HG02678 (cell line): ENCODE data around the gene NLN.
A peak's percentile ranks its signal among the peaks of the same experiment; 100 is the strongest.
"Not testable (repeated sequence)": the region's sequence is repeated elsewhere in the genome, so short reads cannot be mapped to it uniquely, and the experiment has no call there.

Source experiments
- ATAC-seq: cut with Tn5 transposase; IDR thresholded peaks from one replicate; pipeline ENCODE4 v1.9.1; 2021; ENCODE audit warnings: mild to moderate bottlenecking, moderate library complexity; ENCODE audit not compliant: unreplicated experiment

The NLN gene

DNA sequence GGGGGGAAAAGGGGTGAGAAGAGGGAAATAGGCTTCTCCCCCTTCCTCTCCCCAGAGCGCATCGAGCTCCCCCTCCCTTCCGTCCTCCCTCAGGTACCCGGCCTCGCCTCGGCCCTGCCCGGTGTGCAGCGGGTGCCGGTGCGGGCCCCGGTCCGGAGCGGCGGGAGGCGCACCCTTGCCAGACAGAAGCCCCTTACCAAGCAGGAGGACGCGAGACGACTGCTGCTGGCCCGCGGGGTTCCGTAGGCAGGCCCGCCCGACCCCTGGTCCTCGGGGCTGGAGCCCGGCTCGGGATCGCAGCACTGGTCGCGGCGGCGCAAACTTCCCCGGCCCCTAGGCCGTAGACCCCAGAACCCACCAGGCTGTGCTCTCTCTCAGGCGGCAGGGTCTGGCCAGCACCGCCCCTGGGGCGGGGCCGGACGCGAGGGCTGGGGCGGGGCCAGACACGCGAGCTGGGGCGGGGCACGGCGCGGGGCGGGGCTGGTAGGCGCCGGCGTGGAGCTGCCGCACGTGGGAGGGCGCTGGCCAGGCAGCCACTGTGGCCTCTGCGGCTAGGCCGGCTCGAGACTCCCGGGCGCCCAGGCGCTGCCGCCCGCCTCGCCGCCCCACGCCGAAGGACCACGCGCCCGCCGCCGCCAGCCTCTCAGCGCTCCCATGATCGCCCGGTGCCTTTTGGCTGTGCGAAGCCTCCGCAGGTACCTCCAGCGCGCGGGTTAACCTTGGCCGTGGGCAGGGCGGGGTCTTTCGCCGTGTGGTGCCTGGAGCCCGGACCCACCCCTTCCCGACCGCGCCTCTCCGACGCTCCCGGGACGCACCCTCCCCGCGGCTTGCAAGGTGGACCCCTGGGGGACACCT, at the start of gene NLN, which contains the start of gene SGTB:
NLN (plus strand) TSS at position 486 of the 855 bp plus-strand sequence; CDS start at position 655, 169 bp downstream.
SGTB (minus strand) TSS at position 390 of the 855 bp plus-strand sequence. CDS start 1,302 bp downstream, outside the sequence.
- ATAC-seq = peak; percentile 90

DNA sequence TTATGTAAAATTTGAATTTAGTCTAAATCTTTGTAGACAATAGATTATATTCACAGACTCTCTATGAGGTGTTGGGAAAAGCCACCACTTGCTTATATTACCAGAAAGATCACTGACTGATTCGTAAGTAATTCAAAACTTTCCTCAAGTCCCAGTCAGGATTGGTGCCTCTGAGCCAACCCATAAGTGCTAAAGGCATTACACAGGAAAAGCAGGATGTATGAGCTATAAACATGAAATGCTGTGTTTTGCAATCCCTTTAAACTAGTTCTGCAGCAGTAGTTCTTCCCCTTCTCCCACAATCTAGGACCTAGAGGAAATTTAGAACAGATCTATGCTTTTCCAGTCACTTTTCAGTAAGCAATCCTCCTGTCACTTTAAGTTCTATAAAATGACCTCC, 49.2 kb upstream of the NLN start:
- ATAC-seq = no peak

DNA sequence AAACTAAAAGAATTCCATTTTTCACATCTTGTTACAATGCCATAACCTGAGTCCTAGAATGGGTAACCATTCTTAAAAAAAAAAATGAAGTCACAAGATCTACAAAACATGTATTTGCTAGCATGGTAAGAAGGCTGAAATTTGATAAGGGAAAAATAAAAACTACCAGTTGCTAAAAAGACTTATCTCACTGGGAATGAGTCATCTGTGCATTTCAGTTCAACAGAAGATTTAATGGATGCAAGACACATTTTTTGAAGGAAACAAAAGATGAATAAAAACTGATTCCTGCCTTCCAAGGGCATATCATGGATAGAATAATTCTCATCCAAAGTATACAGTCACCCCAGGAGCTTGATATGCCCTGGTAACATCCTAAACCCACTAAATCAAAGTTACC, 47.3 kb upstream of the NLN start:
- no peak for ATAC-seq

DNA sequence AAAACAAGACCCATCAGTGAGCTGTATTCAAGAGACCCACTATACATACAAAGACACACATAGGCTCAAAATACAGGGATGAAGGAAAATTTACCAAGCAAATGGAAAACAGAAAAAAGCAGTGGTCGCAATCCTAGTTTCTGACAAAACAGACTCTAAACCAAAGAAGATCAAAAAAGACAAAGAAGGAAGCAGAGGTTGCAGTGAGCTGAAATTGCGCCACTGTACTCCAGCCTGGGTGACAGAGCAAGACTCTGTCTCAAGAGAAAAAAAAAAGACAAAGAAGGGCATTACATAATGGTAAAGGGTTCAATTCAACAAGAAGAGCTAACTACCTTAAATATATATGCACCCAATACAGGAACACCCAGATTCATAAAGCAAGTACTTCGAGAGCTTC, 45.9 kb upstream of the NLN start:
- not testable (repeated sequence) for ATAC-seq

DNA sequence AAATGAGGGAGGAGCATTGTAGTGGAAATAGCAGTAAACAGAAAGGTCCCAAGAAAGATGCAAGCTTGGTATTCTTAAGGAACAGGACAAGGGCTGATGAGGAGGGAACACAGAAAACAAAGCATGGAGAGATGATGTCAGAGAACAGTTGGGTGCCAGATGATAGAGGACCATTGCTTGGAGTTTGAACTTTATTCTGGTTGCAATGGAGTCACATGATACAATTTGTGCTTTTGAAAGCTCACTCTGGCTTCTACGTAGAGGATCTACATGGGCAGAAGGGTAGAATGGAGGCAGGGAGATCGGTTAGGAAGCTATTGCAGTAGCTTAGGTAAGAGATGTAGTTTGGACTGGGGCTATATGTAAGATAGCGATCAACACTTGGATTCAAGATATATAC, 39.9 kb upstream of the NLN start:
- ATAC-seq = no peak

DNA sequence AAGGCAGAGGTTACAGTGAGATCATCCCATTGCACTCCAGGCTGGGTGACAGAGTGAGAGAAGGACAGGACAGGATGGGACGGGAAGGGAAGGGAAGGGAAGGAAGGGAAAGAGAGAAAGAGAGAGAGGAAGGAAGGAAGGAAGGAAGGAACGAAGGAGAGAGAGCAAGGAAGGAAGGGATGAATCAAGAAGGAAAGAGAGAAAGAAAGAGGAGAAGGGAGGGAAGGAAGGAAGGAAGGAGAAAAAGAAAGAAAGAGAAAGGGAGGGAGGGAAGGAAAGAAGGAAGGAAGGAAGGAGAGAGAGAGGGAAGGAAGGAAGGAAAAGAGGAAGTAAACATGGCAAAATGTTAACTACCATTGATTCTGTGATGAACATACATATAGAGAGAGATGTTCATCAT, 28.9 kb upstream of the NLN start:
- ATAC-seq = no peak

DNA sequence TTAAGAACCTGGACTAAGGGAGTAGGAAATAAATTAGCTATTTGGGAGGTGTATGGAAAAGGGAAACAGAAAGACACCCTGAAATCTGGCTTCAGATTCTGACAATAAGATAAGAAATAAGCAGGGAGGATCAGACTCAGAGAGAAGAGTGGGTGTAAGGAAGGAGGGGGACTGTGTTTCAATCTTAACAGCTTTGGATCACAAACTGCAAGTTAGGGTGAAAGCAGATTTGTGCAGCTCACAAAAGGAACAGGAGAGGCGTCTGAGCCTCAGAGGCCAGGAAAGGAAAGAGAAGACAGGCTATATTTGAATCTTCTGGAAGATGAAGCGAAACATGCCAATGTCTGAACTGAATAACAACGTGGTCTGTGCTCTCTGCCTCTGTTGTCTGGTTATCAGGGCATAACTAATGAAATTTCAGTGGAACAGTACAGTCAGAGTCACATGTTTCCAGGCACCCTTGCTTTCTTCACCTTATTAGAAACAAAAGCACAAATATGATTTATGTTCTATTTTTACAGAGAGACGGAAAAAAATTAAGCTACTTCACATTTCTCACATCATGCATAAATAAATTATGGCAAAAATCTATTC, 26.7 kb upstream of the NLN start:
- ATAC-seq = peak; percentile 43

DNA sequence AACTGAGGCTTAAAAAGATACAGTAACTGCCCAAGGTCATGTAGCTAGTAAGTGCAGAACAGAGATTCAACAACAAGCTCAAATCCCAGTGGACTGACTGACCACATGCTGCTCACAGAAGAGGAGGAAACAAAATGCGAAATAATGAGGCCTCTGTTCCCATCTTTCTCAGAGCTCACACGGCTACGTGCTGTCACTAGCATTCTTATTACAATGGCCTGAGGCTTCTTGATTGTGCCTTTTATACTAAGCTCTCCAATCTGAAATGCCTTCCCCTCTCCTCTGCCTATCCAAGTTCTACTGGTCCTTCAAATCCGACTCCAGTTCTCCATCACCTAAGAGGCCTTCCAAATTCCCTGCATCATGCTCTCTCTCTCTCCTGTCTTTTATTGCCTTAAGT, 26.1 kb upstream of the NLN start:
- ATAC-seq = no peak

DNA sequence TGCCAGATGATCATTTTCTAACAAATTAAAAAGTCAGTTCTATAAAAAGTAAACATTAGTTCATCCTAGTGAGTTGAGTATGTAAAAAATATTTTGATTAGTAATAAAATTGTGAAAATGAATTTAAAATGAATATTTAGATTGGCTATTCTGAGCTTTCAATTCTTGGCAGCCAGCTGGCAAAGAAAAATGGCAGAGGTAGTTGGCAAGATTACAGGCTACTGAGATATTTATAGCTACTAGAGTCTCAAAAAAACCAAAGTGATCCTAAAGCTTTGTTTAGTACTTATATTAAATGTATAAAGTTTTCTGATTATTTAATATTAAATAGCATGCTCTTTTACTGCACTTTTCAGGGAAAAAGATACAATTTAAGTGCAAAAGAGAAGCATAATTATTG, 25.1 kb upstream of the NLN start:
- no peak for ATAC-seq

DNA sequence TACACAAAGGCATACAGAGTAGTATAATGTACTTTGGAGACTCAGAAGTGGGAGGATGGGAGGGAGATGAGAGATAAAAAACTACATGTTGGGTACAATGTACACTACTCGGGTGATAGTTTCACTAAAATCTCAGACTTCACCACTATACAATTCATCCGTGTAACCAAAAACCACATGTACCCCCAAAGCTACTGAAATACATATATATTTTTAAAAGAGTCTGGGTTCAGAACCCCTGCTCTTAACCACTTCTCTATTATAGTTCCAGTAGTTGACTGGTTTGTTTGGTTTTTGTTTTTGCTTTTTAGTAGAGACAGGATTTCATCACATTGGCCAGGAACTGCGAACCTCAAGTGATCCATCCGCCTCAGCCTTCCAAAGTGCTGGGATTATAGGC, 22.7 kb upstream of the NLN start:
- ATAC-seq = no peak

DNA sequence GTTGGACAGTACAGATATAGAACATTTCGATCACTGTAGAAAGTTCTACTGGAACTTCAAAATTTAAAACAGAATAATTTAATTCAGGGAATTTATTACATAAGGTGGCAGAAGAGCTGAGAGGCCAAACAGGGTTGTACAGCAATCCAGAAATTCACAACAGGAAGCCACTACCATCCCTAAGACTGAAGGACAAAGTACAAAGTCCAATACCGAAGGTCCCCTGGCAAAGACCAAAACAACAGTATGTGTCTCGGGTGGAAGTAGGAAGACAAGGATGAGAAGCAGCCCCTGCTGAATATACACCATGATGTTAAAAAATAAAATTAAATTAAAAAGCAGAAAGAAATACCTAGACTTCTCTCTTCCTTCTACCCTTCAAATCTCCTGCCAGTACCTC, 20.0 kb upstream of the NLN start:
- ATAC-seq = no peak

DNA sequence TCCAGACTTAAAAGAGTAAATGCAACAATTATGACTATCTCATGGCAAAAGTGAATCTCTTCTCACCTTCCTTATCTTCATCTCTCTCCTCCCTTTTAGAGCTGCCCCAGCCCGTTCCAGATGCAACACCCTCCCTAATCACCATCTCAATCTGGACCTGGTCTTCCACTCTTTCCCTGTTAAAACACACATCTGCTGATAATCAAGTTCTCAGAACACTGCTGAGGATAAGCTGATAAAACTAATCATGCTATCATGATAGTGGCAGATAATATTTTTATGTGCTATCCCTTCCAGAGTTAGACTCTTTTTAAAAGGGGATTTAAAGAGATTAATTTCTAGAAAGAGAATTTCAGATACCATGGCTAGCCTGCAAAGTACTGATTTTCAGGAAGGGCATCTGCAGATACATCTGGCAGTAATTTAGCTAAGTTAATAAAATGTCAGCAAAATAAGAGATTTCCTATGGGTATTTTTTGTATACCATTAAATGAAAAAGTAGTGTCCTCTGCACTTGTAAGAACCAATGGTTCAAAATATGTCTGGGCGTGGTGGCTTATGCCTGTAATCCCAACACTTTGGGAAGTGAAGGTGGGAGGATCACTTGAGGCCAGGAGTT, 17.3 kb upstream of the NLN start:
- no peak for ATAC-seq

DNA sequence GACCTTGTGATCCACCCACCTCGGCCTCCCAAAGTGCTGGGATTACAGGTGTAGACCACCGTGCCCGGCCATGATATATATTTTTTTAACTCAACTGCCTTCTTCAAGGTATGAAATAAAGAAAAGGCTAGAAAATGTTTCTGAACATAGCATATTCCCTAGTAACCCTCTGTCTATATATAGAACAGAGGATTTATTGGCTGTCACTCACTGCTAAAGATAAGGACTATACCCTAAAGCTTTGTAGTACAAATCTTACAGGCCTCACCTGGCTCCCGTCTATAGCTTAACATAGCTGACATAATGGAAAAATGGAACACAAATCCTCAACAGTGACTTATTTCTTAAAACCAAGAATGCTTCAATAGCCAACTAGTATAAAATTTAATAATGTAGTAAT, 14.3 kb upstream of the NLN start:
- ATAC-seq = no peak

DNA sequence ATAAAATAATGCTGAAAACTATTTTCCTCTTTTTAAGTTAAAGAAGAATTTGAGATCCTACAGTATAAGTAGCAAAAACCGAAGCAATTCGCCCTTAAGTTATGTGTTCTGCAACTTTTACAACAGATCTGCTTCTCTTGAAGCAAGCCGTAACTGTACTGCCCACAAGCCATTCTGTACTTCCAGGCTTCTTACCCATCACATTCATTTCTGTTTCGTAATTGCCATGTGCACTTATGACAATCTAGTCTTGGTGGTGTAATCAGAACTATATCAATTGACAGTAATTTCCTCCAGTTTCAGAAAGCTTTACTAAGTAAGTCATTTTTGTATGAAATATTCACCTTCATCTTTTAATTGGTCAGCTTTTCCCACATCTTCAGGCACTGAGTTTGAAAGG, 13.9 kb upstream of the NLN start:
- ATAC-seq = no peak

DNA sequence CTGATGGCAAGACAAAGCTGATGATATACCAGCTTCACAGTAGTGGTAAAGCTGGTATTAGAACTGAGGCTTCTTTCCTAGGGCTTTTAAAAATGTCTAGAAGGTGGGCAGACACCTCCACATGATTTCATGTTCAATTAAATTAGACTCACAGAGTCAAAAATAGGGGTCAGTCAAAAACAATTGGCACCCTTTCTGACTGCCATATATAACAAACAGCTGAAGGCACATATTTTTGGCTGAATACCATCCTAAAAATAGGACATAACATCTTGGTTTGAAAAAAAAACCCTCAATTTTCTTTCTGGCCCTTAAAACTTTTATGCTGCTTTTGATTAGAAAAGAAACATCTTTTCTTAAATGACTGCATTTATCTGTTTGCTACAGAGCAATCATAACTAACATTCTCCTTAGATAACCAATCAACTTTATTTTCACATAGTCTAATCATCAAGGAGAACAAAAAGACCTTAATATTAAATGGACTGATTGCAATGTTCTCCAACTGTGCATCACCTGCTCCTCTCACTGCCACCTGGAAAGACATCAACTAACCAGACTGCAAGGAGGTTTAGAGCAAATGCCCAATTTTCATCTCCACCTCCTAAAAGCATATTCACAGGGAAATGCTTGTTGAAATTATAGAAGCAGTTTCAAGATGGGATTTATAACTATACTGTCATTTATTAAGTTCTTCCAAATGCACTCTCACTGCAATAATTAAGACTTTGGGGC, 3.3 kb upstream of the NLN start:
- ATAC-seq = no peak

DNA sequence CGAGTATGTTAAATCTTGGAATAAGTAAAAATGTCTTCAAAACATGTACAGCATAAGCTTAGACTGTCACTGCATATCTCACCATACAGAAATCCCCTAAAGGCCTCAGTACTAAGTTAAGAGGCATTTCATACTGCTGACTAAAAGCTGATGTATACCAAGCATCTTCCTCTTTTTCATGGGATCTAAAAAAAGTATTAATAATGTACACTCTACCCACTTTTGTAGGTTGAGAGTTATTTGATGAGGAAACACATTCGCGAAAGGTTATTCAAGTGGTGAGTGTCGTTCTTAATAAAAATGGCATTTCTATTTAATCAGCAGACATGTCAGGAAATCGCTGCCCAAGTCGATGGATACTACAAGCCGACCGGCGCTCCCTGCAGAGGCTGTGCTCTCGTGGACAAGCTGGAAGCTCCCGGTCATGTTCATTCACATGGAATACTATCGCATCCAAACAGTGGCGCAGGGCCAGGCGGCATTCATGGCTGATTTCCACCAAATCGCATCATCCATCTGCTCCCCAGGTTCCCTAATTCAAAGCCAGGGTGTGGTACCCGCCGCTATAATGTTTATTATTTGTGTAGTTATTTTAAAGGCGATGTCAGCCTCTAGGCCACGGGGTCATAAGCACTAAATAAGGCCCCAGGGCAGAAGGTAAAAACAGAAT, 820 bp upstream of the NLN start:
- peak; percentile 23 for ATAC-seq

DNA sequence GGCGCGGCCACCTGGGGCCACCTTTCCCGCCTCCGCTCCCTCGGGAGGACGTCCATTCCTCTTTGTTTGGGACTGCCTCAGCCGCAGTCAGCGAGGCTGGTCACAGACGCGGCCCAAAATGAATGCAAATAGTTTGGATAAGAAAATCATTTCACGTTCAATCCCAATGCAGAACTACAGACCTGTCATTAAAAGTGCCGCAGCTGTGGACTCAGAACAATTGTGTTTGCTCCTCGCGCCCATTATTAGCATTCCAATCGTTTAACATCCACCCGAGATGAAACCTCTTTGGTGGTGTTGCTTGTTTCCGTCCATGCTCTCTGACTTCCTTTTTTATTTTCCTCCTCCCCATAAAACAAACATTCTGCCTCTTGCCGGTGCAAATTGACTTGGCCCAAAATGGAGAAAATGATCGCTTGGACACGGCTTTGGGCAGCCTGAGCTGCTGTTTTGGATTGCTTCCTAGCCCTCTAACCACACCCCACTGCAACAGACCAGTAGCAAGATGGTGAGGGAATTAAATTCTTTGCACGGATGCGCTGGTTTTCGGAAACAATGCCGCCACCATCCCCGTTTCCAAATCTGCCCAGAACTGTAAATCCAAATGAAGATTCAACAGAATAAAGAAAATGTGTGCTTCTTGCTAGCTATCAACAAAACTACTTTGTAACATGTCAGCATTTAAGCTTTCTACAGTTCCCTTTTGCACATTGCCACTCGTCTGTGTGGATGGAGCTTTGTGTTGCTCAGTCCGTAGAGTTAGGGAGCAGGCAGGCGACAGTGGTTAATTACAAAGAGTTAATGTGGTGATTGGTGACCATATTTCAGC, 784 bp downstream of the NLN start:
- no peak for ATAC-seq

DNA sequence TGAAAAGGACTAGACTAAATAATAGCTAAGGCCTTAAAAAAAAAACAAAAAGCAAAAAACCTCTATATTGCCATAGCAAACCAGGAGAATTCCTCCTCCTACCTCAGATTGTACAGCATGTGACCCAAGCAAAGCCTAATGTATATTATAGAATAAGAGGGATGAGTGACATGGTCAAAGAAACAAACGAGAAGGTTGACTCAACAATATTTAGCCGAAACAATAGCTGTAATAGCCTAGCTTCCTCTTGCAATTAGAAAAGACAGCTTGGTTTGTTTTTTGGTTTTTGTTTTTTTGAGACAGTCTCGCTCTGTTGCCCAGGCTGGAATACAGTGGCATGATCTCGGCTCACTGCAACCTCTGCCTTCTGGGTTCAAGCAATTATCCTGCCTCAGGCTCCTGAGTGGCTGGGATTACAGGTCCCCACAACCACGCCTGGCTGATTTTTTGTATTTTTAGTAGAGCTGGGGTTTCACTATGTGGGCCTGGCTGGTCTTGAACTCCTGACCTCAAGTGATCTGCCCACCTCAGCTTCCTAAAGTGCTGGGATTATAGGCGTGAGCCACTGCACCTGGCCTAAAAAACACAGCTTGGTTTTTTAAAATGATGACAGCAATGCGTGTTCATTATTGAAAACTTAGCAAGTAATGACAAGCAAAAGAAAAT, 5.6 kb downstream of the NLN start:
- ATAC-seq = no peak

DNA sequence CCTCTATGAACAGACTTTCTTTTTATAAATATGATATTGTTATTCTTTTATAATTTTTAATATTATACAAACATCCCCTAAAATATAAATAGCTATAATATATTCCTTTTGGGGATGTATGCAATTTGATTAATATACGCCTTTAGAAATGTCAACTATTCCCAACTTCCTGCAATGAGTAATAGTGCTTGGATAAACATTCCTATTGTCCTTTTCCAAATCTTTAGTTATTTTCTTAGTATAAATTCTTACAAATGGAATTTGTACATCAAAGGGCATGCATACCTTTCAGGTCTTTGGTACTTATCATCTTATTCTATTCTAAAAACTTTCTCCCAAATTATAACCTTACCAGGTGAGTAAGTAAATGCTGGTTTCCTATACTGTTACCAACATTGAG, 6.2 kb downstream of the NLN start:
- ATAC-seq = no peak
